Measurements from ENCODE around the gene PRKCI. TPM values are rescaled to one million over a fixed set of nuclear protein-coding genes. Genes with fewer than 3 reads are reported as not detected.
A peak's percentile ranks its signal among the peaks of the same experiment; 100 is the strongest.

The PRKCI gene
- total and polyA plus RNA-seq, 4 donors = 3.2 to 12.7 (median 8.7) TPM

- 13% methylated on average over 4 of the region's 4 CpGs for WGBS
- TF ChIP-seq SP1 (IDR thresholded peaks at IDR 0.05) (peak; percentile 100), HNF4G (IDR thresholded peaks at IDR 0.05) (peak; percentile 100), TAF1 (conservative IDR thresholded peaks at IDR 0.05) (no peak), RAD21 (IDR thresholded peaks at IDR 0.05) (peak; percentile 51 to 54), EGR1 (IDR thresholded peaks at IDR 0.05; ENCODE audit: low read depth in 2 of 2) (peak in 1 of 2 donors; percentile 86), YY1 (IDR thresholded peaks at IDR 0.05) (peak; percentile 89), MAX (IDR thresholded peaks at IDR 0.05) (peak; percentile 89), ZBTB33 (IDR thresholded peaks at IDR 0.05) (peak; percentile 93), FOXA1 (IDR thresholded peaks at IDR 0.05) (peak; percentile 92), JUND (IDR thresholded peaks at IDR 0.05) (peak; percentile 70 to 95), RXRA (IDR thresholded peaks at IDR 0.05) (peak; percentile 95 to 98), GABPA (IDR thresholded peaks at IDR 0.05 in 1 of 2, conservative IDR thresholded peaks at IDR 0.05 in 1 of 2) (peak in 1 of 2 donors; percentile 67), HNF4A (conservative IDR thresholded peaks at IDR 0.05) (peak; percentile 100), REST (IDR thresholded peaks at IDR 0.05) (peak; percentile 74), FOXA2 (IDR thresholded peaks at IDR 0.05) (peak; percentile 81), NR2F2 (IDR thresholded peaks at IDR 0.05) (peak; percentile 80)
- TF ChIP-seq, protein P1, sequence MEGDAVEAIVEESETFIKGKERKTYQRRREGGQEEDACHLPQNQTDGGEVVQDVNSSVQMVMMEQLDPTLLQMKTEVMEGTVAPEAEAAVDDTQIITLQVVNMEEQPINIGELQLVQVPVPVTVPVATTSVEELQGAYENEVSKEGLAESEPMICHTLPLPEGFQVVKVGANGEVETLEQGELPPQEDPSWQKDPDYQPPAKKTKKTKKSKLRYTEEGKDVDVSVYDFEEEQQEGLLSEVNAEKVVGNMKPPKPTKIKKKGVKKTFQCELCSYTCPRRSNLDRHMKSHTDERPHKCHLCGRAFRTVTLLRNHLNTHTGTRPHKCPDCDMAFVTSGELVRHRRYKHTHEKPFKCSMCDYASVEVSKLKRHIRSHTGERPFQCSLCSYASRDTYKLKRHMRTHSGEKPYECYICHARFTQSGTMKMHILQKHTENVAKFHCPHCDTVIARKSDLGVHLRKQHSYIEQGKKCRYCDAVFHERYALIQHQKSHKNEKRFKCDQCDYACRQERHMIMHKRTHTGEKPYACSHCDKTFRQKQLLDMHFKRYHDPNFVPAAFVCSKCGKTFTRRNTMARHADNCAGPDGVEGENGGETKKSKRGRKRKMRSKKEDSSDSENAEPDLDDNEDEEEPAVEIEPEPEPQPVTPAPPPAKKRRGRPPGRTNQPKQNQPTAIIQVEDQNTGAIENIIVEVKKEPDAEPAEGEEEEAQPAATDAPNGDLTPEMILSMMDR (IDR thresholded peaks at IDR 0.05; ENCODE audit: low read depth, low read length, missing input control) = no peak
- TF ChIP-seq, protein P2, sequence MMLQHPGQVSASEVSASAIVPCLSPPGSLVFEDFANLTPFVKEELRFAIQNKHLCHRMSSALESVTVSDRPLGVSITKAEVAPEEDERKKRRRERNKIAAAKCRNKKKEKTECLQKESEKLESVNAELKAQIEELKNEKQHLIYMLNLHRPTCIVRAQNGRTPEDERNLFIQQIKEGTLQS (IDR thresholded peaks at IDR 0.05) = peak; percentile 69
- Histone ChIP-seq H3K36me3 (ENCODE audit: control insufficient read depth in 4 of 4, insufficient read depth in 3 of 4, low read depth in 1 of 4, low read length in 3 of 4) (no peaks in the 10 kb centered on the region), H3K27me3 (ENCODE audit: control insufficient read depth in 4 of 4, insufficient read depth in 4 of 4, low read length in 3 of 4) (no peaks in the 10 kb centered on the region), H3K27ac (ENCODE audit: low read depth in 1 of 2, low read length in 2 of 2) (peak overlapping the region; percentile 36 to 56), H3K4me3 (ENCODE audit: low read depth in 1 of 3, low read length in 3 of 3) (no peak overlapping the region), H3K9me3 (ENCODE audit: control insufficient read depth in 4 of 4, low read length in 3 of 4) (no peaks in the 10 kb centered on the region), H3K4me1 (ENCODE audit: control insufficient read depth in 4 of 4, insufficient read depth in 4 of 4, low read length in 3 of 4) (peaks cover 2 to 17% (median 5%) of the 10 kb centered on the region in 4 donors), H3K9ac (ENCODE audit: low read depth in 1 of 2, low read length in 2 of 2) (no peak overlapping the region)
- peak; percentile 62 for DNase-seq (ENCODE audit: low spot score)
Measured at GRCh38 chr3:170331143-170331542, 108.9 kb downstream of the PRKCI start.
